Measurements from ENCODE around the gene ZNF484.
"Not testable (repeated sequence)": the region's sequence is repeated elsewhere in the genome, so short reads cannot be mapped to it uniquely, and the experiment has no call there.

ZNF484 gene

GRCh38 chr9:92860867-92861266 is 17.0 kb downstream of the ZNF484 start:
- DNase-seq (ENCODE audit: low read depth, low spot score) = no peak

- DNase-seq (ENCODE audit: low read depth, low spot score) = no peak
Observed at GRCh38 chr9:92857236-92857635, 20.6 kb downstream of the ZNF484 start.

GRCh38 chr9:92853716-92854115 is 24.1 kb downstream of the ZNF484 start:
- no peak for DNase-seq (ENCODE audit: low read depth, low spot score)

GRCh38 chr9:92850898-92851297 is 26.9 kb downstream of the ZNF484 start:
- DNase-seq (ENCODE audit: low read depth, low spot score) = no peak

- DNase-seq (ENCODE audit: low read depth, low spot score) = not testable (repeated sequence)
Observed at GRCh38 chr9:92848740-92849139, 29.1 kb downstream of the ZNF484 start.

- no peak for DNase-seq (ENCODE audit: low read depth, low spot score)
Observed at GRCh38 chr9:92846662-92847145, 31.1 kb downstream of the ZNF484 start.

- not testable (repeated sequence) for DNase-seq (ENCODE audit: low read depth, low spot score)
Observed at GRCh38 chr9:92838411-92838810, 39.4 kb downstream of the ZNF484 start.

- DNase-seq (ENCODE audit: low read depth, low spot score) = no peak
Observed at GRCh38 chr9:92837191-92837590, 40.6 kb downstream of the ZNF484 start.

GRCh38 chr9:92829420-92829819 is 48.4 kb downstream of the ZNF484 start:
- DNase-seq (ENCODE audit: low read depth, low spot score) = no peak

- not testable (repeated sequence) for DNase-seq (ENCODE audit: low read depth, low spot score)
Observed at GRCh38 chr9:92825065-92825464, 52.8 kb downstream of the ZNF484 start.

- no peak for DNase-seq (ENCODE audit: low read depth, low spot score)
Observed at GRCh38 chr9:92820964-92821363, 56.9 kb downstream of the ZNF484 start.

- DNase-seq (ENCODE audit: low read depth, low spot score) = not testable (repeated sequence)
Observed at GRCh38 chr9:92819898-92820297, 57.9 kb downstream of the ZNF484 start.

- not testable (repeated sequence) for DNase-seq (ENCODE audit: low read depth, low spot score)
Observed at GRCh38 chr9:92809629-92810326, 68.1 kb downstream of the ZNF484 start.

GRCh38 chr9:92808726-92809451 is 68.9 kb downstream of the ZNF484 start:
- DNase-seq (ENCODE audit: low read depth, low spot score) = peak; percentile 83

GRCh38 chr9:92807757-92808725 is 69.8 kb downstream of the ZNF484 start:
- no peak for DNase-seq (ENCODE audit: low read depth, low spot score)

- DNase-seq (ENCODE audit: low read depth, low spot score) = peak; percentile 36
Observed at GRCh38 chr9:92807031-92807756, 70.6 kb downstream of the ZNF484 start.

- no peak for DNase-seq (ENCODE audit: low read depth, low spot score)
Observed at GRCh38 chr9:92804727-92805126, 73.1 kb downstream of the ZNF484 start.

GRCh38 chr9:92798358-92798757 is 79.5 kb downstream of the ZNF484 start:
- DNase-seq (ENCODE audit: low read depth, low spot score) = no peak

- not testable (repeated sequence) for DNase-seq (ENCODE audit: low read depth, low spot score)
Observed at GRCh38 chr9:92796337-92796804, 81.5 kb downstream of the ZNF484 start.

- no peak for DNase-seq (ENCODE audit: low read depth, low spot score)
Observed at GRCh38 chr9:92795598-92796336, 82.1 kb downstream of the ZNF484 start.

Data from ELF-1 (cell line).